GM12873 (cell line): ENCODE data around the gene RAVER1.

ENCODE experiments used
- TF ChIP-seq, protein P1 (sequence below): IDR thresholded peaks from 2 replicates; pipeline ENCODE4 v1.5.1; 2012; ENCODE audit warnings: low read depth, mild to moderate bottlenecking, moderate library complexity, low read length, control low read depth; ENCODE audit not compliant: insufficient read depth; ENCODE audit errors: missing control alignments

RAVER1 gene

DNA sequence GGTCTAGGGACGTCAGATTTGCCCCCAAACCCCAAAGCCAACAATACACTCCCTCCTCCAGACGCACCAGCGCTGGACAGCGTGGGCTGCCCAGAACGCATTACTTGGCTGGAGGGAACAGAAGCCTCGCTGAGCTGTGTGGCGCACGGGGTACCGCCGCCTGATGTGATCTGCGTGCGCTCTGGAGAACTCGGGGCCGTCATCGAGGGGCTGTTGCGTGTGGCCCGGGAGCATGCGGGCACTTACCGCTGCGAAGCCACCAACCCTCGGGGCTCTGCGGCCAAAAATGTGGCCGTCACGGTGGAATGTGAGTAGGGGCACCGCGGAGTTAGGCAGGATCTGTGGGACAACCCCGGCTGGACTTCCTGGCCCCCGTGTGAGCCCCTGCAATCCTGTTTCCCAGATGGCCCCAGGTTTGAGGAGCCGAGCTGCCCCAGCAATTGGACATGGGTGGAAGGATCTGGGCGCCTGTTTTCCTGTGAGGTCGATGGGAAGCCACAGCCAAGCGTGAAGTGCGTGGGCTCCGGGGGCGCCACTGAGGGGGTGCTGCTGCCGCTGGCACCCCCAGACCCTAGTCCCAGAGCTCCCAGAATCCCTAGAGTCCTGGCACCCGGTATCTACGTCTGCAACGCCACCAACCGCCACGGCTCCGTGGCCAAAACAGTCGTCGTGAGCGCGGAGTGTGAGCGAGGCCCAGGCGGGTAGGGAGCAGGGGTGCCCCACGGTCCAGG lies 39.5 kb downstream of the RAVER1 start:
- TF ChIP-seq, protein P1, sequence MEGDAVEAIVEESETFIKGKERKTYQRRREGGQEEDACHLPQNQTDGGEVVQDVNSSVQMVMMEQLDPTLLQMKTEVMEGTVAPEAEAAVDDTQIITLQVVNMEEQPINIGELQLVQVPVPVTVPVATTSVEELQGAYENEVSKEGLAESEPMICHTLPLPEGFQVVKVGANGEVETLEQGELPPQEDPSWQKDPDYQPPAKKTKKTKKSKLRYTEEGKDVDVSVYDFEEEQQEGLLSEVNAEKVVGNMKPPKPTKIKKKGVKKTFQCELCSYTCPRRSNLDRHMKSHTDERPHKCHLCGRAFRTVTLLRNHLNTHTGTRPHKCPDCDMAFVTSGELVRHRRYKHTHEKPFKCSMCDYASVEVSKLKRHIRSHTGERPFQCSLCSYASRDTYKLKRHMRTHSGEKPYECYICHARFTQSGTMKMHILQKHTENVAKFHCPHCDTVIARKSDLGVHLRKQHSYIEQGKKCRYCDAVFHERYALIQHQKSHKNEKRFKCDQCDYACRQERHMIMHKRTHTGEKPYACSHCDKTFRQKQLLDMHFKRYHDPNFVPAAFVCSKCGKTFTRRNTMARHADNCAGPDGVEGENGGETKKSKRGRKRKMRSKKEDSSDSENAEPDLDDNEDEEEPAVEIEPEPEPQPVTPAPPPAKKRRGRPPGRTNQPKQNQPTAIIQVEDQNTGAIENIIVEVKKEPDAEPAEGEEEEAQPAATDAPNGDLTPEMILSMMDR = no peak

DNA sequence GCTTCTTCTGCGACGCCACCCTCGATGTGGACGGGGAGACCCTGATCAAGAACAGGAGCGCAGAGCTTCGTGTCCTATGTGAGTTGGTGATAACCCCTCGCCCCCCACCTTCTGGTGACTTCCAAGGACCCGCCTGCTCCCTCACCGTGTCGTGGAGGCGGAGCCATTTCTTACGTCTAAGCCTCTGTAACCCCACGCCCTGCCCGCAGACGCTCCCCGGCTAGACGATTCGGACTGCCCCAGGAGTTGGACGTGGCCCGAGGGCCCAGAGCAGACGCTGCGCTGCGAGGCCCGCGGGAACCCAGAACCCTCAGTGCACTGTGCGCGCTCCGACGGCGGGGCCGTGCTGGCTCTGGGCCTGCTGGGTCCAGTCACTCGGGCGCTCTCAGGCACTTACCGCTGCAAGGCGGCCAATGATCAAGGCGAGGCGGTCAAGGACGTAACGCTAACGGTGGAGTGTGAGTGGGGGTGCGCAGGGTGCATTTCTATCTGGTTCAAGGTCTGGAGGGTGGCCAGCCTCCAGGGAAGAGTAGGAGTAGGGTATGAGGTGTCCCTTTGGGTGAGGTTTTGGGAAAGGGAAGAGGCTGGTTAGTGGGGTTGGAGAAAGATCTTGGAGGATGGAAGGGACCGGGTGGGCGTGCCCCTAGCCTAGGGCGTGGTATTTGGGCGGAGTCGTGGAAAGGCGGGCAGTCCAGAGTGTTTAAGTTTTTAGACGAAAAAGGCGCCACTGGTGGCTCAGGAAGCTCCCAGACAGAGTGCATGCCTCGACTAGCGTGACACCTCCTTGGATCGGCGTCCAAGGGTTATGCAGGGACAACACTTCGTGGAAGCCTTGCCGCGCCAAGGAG lies 40.3 kb downstream of the RAVER1 start:
- TF ChIP-seq, protein P1 = no peak

DNA sequence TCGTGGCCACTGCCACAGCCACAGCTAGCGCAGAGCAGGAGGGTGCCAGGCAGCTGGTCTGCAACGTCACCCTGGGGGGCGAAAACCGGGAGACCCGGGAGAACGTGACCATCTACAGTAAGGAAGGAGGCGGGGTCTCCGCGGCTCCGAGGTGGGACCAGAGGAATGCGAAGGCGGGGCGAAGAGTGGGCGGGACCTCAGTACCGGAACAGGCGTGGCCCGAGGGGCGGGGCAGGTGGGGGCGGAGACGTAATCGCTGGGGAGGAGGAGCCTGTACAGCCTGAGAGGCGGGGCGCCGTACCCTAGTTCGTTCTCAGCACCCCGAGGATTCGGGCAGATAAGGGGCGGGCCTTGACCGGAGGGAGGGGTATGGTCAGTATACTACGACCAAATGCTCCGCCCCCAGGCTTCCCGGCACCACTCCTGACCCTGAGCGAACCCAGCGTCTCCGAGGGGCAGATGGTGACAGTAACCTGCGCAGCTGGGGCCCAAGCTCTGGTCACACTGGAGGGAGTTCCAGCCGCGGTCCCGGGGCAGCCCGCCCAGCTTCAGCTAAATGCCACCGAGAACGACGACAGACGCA lies 41.0 kb downstream of the RAVER1 start:
- TF ChIP-seq, protein P1 = no peak

DNA sequence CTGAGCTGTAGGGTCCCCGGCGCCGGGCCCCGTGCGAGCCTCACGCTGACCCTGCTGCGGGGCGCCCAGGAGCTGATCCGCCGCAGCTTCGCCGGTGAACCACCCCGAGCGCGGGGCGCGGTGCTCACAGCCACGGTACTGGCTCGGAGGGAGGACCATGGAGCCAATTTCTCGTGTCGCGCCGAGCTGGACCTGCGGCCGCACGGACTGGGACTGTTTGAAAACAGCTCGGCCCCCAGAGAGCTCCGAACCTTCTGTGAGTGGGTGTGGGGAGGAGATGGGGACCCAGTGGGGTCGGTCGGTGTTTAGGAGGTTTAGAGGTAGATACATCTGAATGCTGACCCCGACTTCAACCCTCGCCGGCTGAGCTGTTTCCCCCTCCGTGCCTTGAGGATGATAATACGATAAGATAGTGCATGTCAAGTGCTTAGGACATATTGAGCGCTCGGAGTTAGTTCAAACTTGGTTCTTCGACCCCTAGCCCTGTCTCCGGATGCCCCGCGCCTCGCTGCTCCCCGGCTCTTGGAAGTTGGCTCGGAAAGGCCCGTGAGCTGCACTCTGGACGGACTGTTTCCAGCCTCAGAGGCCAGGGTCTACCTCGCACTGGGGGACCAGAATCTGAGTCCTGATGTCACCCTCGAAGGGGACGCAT lies 41.6 kb downstream of the RAVER1 start:
- TF ChIP-seq, protein P1 = no peak

DNA sequence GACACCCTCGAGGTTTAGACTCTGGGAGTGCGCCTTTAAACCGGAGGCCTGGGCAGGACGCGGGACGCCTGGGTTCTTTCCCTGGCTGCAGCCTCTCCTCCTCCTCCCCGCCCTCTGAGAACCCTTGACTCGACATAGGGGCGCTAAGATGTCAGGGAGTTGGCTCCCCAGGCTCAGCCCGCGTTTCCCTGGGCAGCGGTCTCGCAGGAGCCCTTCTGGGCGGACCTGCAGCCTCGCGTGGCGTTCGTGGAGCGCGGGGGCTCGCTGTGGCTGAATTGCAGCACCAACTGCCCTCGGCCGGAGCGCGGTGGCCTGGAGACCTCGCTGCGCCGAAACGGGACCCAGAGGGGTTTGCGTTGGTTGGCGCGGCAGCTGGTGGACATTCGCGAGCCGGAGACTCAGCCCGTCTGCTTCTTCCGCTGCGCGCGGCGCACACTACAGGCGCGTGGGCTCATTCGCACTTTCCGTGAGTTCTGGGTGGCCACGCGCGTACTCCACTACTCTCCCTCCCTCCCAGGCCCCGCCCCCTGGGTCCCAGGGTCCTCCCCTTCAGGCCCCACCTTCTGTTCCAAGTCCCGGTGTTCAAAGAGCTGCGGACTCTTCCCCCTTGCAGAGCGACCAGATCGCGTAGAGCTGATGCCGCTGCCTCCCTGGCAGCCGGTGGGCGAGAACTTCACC lies 42.3 kb downstream of the RAVER1 start:
- TF ChIP-seq, protein P1 = no peak

DNA sequence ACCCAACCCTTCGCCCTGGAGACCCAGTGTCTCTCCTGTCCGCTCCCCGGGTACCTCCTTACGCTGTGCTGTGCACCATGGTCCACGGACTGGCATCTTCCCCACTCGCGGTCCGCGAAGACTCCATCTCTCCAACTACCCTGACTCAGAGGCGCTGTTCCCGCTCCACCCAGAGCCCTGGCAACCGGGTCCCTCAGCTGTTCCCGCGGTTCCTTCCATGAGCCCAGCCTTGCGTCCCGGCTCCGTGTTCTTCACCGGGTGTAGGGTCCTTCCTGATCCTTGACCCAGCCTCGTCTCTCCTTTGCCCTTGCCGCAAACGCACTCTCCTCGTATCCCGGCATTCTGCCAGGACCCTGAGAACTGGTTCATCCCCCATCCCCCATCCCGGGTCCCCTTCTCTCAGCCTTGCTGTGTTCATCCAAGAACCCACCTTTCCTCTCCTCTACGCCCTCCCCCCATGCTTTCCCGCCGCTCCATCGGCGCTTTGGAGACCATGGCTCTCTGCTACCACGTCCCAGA lies 42.9 kb downstream of the RAVER1 start:
- TF ChIP-seq, protein P1 = no peak
